Body of pancreas (tissue), 4 donors: ENCODE measurements around the gene NRXN2. TPM values are rescaled to one million over a fixed set of nuclear protein-coding genes. Genes with fewer than 3 reads are reported as not detected.

Experiments
- ATAC-seq: fragments of 150-250 bp; one replicate; pipeline ENCODE4 v1.9.1; 2016
- DNase-seq, 4 donors: peaks; one replicate each; pipeline ENCODE4 v3.0.0-alpha.2; 2019
- H3K27ac ChIP-seq, 4 donors: fragments of 200-600 bp; sonication (generic); 1 replicate in 3 of 4; 2 replicates in 1 of 4; pipeline versions ENCODE4 v1.5.1 to v1.6.1; 2016 to 2019; ENCODE audit warnings: mild to moderate bottlenecking in 1 of 4, mixed read lengths in 1 of 4, moderate library complexity in 1 of 4
- H3K27me3 ChIP-seq, 2 donors: fragments of 200-600 bp; sonication (generic); one replicate each; pipeline ENCODE4 v1.6.0; 2016; ENCODE audit warnings: mild to moderate bottlenecking in 1 of 2
- H3K36me3 ChIP-seq, 2 donors: fragments of 200-600 bp; sonication (generic); replicated peaks in 1 of 2; 2 replicates each; pipeline ENCODE4 v1.5.1; 2016; ENCODE audit warnings: low read depth in 2 of 2; ENCODE audit not compliant: insufficient read depth in 1 of 2
- H3K4me1 ChIP-seq: fragments of 200-600 bp; sonication (generic); one replicate; pipeline ENCODE4 v1.6.0; 2016
- H3K4me3 ChIP-seq, 2 donors: fragments of 200-600 bp; sonication (generic); 1 replicate in 1 of 2; 2 replicates in 1 of 2; pipeline ENCODE4 v1.5.1; 2016 to 2019
- H3K9me3 ChIP-seq, 3 donors: fragments of 200-600 bp; sonication (generic); 1 replicate in 2 of 3; 2 replicates in 1 of 3; pipeline ENCODE4 v1.5.1; 2016
- CTCF ChIP-seq, 7 experiments: fragments of 450-650 bp in 4 of 7; fragments of 200-600 bp in 3 of 7; sonication (generic) in 3 of 7; IDR thresholded peaks; one replicate each; pipeline ENCODE4 v1.5.1; 2016 to 2019; ENCODE audit warnings: antibody characterized with exemption in 7 of 7
- POLR2A ChIP-seq, 3 donors: fragments of 450-650 bp; IDR thresholded peaks; one replicate each; pipeline ENCODE4 v1.6.1; 2016; ENCODE audit warnings: antibody characterized with exemption in 3 of 3, mild to moderate bottlenecking in 2 of 3
- WGBS, 2 donors: methylation state at CpG; one replicate each; pipeline ENCODE4 v1.1.5; 2017; 5-methylcytosine and 5-hydroxymethylcytosine counted together
- intact Hi-C: fragments of 100-400 bp; cut with DNase I; formaldehyde crosslinking; loops from one replicate; pipeline ENCODE4 v1.15.1; 2023
- total RNA-seq, 2 donors: library from RNA; depleted of rRNA; stranded (reverse); fragments of >200 nt; gene quantifications; one replicate each; pipeline ENCODE4 v1.1.0, GENCODE V29; 2016

Gene NRXN2
- total RNA-seq, 2 donors from 2014 or later, result 1.3 to 4.9 TPM

GRCh38 chr11:64582885-64583284 lies 140.1 kb downstream of the NRXN2 start:
- no peak for ATAC-seq
- Histone ChIP-seq H3K27me3 (no peaks in the 10 kb centered on the region), H3K9me3 (no peaks in the 10 kb centered on the region), H3K36me3 (no peaks in the 10 kb centered on the region), H3K4me3 (no peak overlapping the region), H3K27ac (no peak overlapping the region), H3K4me1 (no peaks in the 10 kb centered on the region)
- TF ChIP-seq POLR2A (IDR thresholded peaks at IDR 0.05) (no peak), CTCF (IDR thresholded peaks at IDR 0.05) (no peak)
- intact Hi-C loops, result no loop called here
- WGBS, 2 donors, result 80 to 85% methylated on average over 15 of the region's 15 CpGs
- DNase-seq, result no peak

- WGBS, 2 donors, result 86 to 87% methylated on average over 4 to 17 of the region's 17 CpGs
- TF ChIP-seq CTCF (IDR thresholded peaks at IDR 0.05) (no peak), POLR2A (IDR thresholded peaks at IDR 0.05) (no peak)
- intact Hi-C loops, result no loop called here
- ATAC-seq (no peak), DNase-seq (no peak)
- Histone ChIP-seq H3K27ac (no peak overlapping the region), H3K27me3 (no peaks in the 10 kb centered on the region), H3K9me3 (no peaks in the 10 kb centered on the region), H3K4me1 (no peaks in the 10 kb centered on the region), H3K4me3 (no peak overlapping the region), H3K36me3 (no peaks in the 10 kb centered on the region)
Measured at GRCh38 chr11:64581057-64581523, 141.9 kb downstream of the NRXN2 start.

- 31 to 39% methylated on average over 7 of the region's 7 CpGs for WGBS, 2 donors
- H3K4me3 ChIP-seq, result no peak overlapping the region
- intact Hi-C loops, result no loop called here
Measured at GRCh38 chr11:64580412-64580811, 142.6 kb downstream of the NRXN2 start.

GRCh38 chr11:64577202-64577601 lies 145.8 kb downstream of the NRXN2 start:
- Histone ChIP-seq H3K27ac (no peak overlapping the region), H3K36me3 (no peaks in the 10 kb centered on the region), H3K27me3 (no peaks in the 10 kb centered on the region), H3K4me3 (no peak overlapping the region), H3K9me3 (no peaks in the 10 kb centered on the region), H3K4me1 (no peaks in the 10 kb centered on the region)
- WGBS, 2 donors, result 76 to 80% methylated on average over 6 of the region's 6 CpGs
- TF ChIP-seq CTCF (IDR thresholded peaks at IDR 0.05) (no peak), POLR2A (IDR thresholded peaks at IDR 0.05) (no peak)
- ATAC-seq (no peak), DNase-seq (no peak)
- intact Hi-C loops, result no loop called here

More at GRCh38 chr11:64580412-64580811, 142.6 kb downstream of the NRXN2 start:
- ATAC-seq (no peak), DNase-seq (no peak)
- no peaks in the 10 kb centered on the region for H3K4me1 ChIP-seq
- no peaks in the 10 kb centered on the region for H3K36me3 ChIP-seq
- TF ChIP-seq CTCF (IDR thresholded peaks at IDR 0.05) (no peak), POLR2A (IDR thresholded peaks at IDR 0.05) (no peak)
- H3K27me3 ChIP-seq, result no peaks in the 10 kb centered on the region
- H3K27ac ChIP-seq, result no peak overlapping the region
- no peaks in the 10 kb centered on the region for H3K9me3 ChIP-seq

- no peak for TF ChIP-seq CTCF (IDR thresholded peaks at IDR 0.05)
- no peak for TF ChIP-seq POLR2A (IDR thresholded peaks at IDR 0.05)
- ATAC-seq (no peak), DNase-seq (no peak)
- H3K27me3 ChIP-seq, result no peaks in the 10 kb centered on the region
- H3K4me3 ChIP-seq, result no peak overlapping the region
- H3K4me1 ChIP-seq, result peaks cover 1% of the 10 kb centered on the region
- 87 to 93% methylated on average over 8 of the region's 8 CpGs for WGBS, 2 donors
- H3K36me3 ChIP-seq, result no peaks in the 10 kb centered on the region
- no peak overlapping the region for H3K27ac ChIP-seq
- intact Hi-C loops, result no loop called here
- H3K9me3 ChIP-seq, result no peaks in the 10 kb centered on the region
Measured at GRCh38 chr11:64572143-64572542, 150.9 kb downstream of the NRXN2 start.
